Endodermal cell (in vitro differentiated cells): ENCODE data around the gene PNMT. TPM values are rescaled to one million over a fixed set of nuclear protein-coding genes. Genes with fewer than 3 reads are reported as not detected.

Experiments used
- DNase-seq: peaks from one replicate; pipeline ENCODE4 v3.0.0-alpha.2; 2017
- H3K27ac ChIP-seq: 2 replicates; pipeline ENCODE4 v1.5.1; 2013; ENCODE audit warnings: mild to moderate bottlenecking, low read depth, low read length, moderate library complexity
- H3K27me3 ChIP-seq: 2 replicates; pipeline ENCODE4 v1.6.1; 2013; ENCODE audit warnings: mild to moderate bottlenecking, low read length, moderate library complexity; ENCODE audit not compliant: insufficient read depth, control insufficient read depth, poor library complexity, severe bottlenecking
- H3K36me3 ChIP-seq: 2 replicates; pipeline ENCODE4 v1.7.0; 2013; ENCODE audit warnings: mild to moderate bottlenecking, low read length, moderate library complexity; ENCODE audit not compliant: control insufficient read depth, insufficient read depth
- H3K4me1 ChIP-seq: one replicate; pipeline ENCODE4 v1.7.0; 2013; ENCODE audit warnings: low read length; ENCODE audit not compliant: control insufficient read depth, insufficient read depth
- H3K4me3 ChIP-seq: 2 replicates; pipeline ENCODE4 v1.5.1; 2013; ENCODE audit warnings: mild to moderate bottlenecking, low read length, moderate library complexity
- H3K9ac ChIP-seq: 2 replicates; pipeline ENCODE4 v1.6.1; 2013; ENCODE audit warnings: mild to moderate bottlenecking, low read length, moderate library complexity; ENCODE audit not compliant: poor library complexity, severe bottlenecking; ENCODE audit errors: extremely low read depth
- H3K9me3 ChIP-seq: 2 replicates; pipeline ENCODE4 v1.6.1; 2013; ENCODE audit warnings: mild to moderate bottlenecking, low read length, moderate library complexity; ENCODE audit not compliant: control insufficient read depth
- H3K27ac Mint-ChIP-seq: 2 replicates; pipeline ENCODE4 v1.8.0; 2020; ENCODE audit warnings: mixed read lengths
- H3K27me3 Mint-ChIP-seq: 2 replicates; pipeline ENCODE4 v1.8.0; 2021; ENCODE audit warnings: mild to moderate bottlenecking, mixed read lengths; ENCODE audit not compliant: insufficient read depth
- H3K36me3 Mint-ChIP-seq: 2 replicates; pipeline ENCODE4 v1.8.0; 2020; ENCODE audit warnings: low read depth, mixed read lengths
- H3K4me1 Mint-ChIP-seq: 2 replicates; pipeline ENCODE4 v1.8.0; 2020; ENCODE audit warnings: mixed read lengths
- H3K4me3 Mint-ChIP-seq: 2 replicates; pipeline ENCODE4 v1.8.0; 2020; ENCODE audit warnings: mild to moderate bottlenecking, moderate library complexity, mixed read lengths
- H3K9me3 Mint-ChIP-seq: 2 replicates; pipeline ENCODE4 v1.8.0; 2020; ENCODE audit warnings: mild to moderate bottlenecking, mixed read lengths
- CTCF ChIP-seq: fragments of 200-600 bp; sonication (generic); conservative IDR thresholded peaks from 2 replicates; pipeline ENCODE4 v1.5.0; 2021; ENCODE audit warnings: antibody characterized with exemption, mild to moderate bottlenecking
- WGBS, 2 experiments: methylation state at CpG; one replicate each; pipeline versions ENCODE4 v1.1.5 to v1.1.7; 2013; ENCODE audit warnings: missing lambda C conversion rate in 2 of 2, mixed read lengths in 1 of 2; ENCODE audit not compliant: insufficient coverage in 1 of 2, insufficient read length in 1 of 2; 5-methylcytosine and 5-hydroxymethylcytosine counted together
- total RNA-seq, 2 donors: library from RNA; stranded (reverse); fragmentation: NEBNext Ultra II Directional in 1 of 2; extraction: Animal tissue kit (Norgen Biotek cat#: 25700) in 1 of 2; gene quantifications; 2 replicates in 1 of 2; 3 replicates in 1 of 2; pipeline ENCODE4 v1.2.1, GENCODE V29; 2021

The PNMT gene
- total RNA-seq, 2 donors from 2014 or later: 0.55 to 1.0 TPM

- Mint-ChIP-seq H3K27me3 (peaks cover 1% of the 10 kb centered on the region), H3K36me3 (peaks cover 45% of the 10 kb centered on the region), H3K27ac (no peak overlapping the region), H3K4me3 (no peak overlapping the region), H3K4me1 (peaks cover 20% of the 10 kb centered on the region), H3K9me3 (peaks cover 2% of the 10 kb centered on the region)
- no peaks in the 10 kb centered on the region for H3K36me3 ChIP-seq
- no peaks in the 10 kb centered on the region for H3K27me3 ChIP-seq
- H3K4me1 ChIP-seq: peaks cover 3% of the 10 kb centered on the region
- DNase-seq: no peak
- WGBS, 2 experiments: 90 to 92% methylated on average over 4 to 9 of the region's 9 CpGs
- H3K4me3 ChIP-seq: no peak overlapping the region
- no peak for TF ChIP-seq CTCF
- H3K27ac ChIP-seq: no peak overlapping the region
- no peaks in the 10 kb centered on the region for H3K9me3 ChIP-seq
- H3K9ac ChIP-seq: no peak overlapping the region
These were observed 15.2 kb downstream of the PNMT start for GRCh38 chr17:39683295-39683939.

GRCh38 chr17:39684369-39685192, 16.3 kb downstream of the PNMT start:
- peaks cover 41% of the 10 kb centered on the region for H3K36me3 Mint-ChIP-seq
- no peak overlapping the region for H3K4me3 Mint-ChIP-seq
- peaks cover 1% of the 10 kb centered on the region for H3K27me3 Mint-ChIP-seq
- Histone ChIP-seq H3K27me3 (no peaks in the 10 kb centered on the region), H3K4me3 (no peak overlapping the region), H3K36me3 (no peaks in the 10 kb centered on the region), H3K4me1 (peaks cover 3% of the 10 kb centered on the region), H3K9me3 (no peaks in the 10 kb centered on the region), H3K27ac (no peak overlapping the region), H3K9ac (no peak overlapping the region)
- peak; percentile 73 for DNase-seq
- H3K27ac Mint-ChIP-seq: no peak overlapping the region
- WGBS, 2 experiments: 87 to 93% methylated on average over 7 to 12 of the region's 12 CpGs
- H3K9me3 Mint-ChIP-seq: peaks cover 2% of the 10 kb centered on the region
- peaks cover 24% of the 10 kb centered on the region for H3K4me1 Mint-ChIP-seq
- no peak for TF ChIP-seq CTCF

- peaks cover 1% of the 10 kb centered on the region for H3K27me3 Mint-ChIP-seq
- Histone ChIP-seq H3K4me1 (peaks cover 3% of the 10 kb centered on the region), H3K4me3 (peak overlapping the region; percentile 91), H3K9me3 (no peaks in the 10 kb centered on the region), H3K27ac (no peak overlapping the region), H3K9ac (no peak overlapping the region), H3K27me3 (no peaks in the 10 kb centered on the region), H3K36me3 (no peaks in the 10 kb centered on the region)
- no peak for TF ChIP-seq CTCF
- no peak for DNase-seq
- peak overlapping the region; percentile 80 for H3K4me3 Mint-ChIP-seq
- H3K27ac Mint-ChIP-seq: peak overlapping the region; percentile 91
- 67 to 72% methylated on average over 5 to 6 of the region's 6 CpGs for WGBS, 2 experiments
- H3K36me3 Mint-ChIP-seq: peaks cover 24% of the 10 kb centered on the region
- H3K9me3 Mint-ChIP-seq: peaks cover 2% of the 10 kb centered on the region
- peaks cover 24% of the 10 kb centered on the region for H3K4me1 Mint-ChIP-seq
These were observed 18.9 kb downstream of the PNMT start for GRCh38 chr17:39687101-39687545.
